GM23338 (cell line): ENCODE data around the gene CDH4.

Source experiments
- CREB1 ChIP-seq: fragments of 250-450 bp; sonication (Bioruptor Pico); IDR thresholded peaks from 2 replicates; pipeline ENCODE4 v1.5.0; 2020; ENCODE audit warnings: low read depth, mild to moderate bottlenecking, moderate library complexity
- EZH2 ChIP-seq: fragments of 200-600 bp; sonication (generic); IDR thresholded peaks from one replicate; pipeline ENCODE4 v1.8.0; 2017; ENCODE audit warnings: antibody characterized with exemption, mild to moderate bottlenecking, low read depth; ENCODE audit not compliant: unreplicated experiment
- POLR2AphosphoS5 ChIP-seq: IDR thresholded peaks from 2 replicates; pipeline ENCODE4 v1.6.1; 2016; ENCODE audit warnings: antibody characterized with exemption, low read depth
- REST ChIP-seq: IDR thresholded peaks from one replicate; pipeline ENCODE4 v1.6.1; 2018; ENCODE audit warnings: antibody characterized with exemption; ENCODE audit not compliant: unreplicated experiment

- TF ChIP-seq EZH2 (no peak), CREB1 (CRISPR knock-in tag) (no peak), POLR2AphosphoS5 (no peak), REST (no peak)
Observed at GRCh38 chr20:61926796-61927192, 674.7 kb downstream of the CDH4 start.
